ENCODE data around the gene TNS1. TPM values are rescaled to one million over a fixed set of nuclear protein-coding genes. Genes with fewer than 3 reads are reported as not detected.

The TNS1 gene
- total RNA-seq, 3 donors from 2014 or later, result 0.50 to 1.2 (median 0.54) TPM

DNA sequence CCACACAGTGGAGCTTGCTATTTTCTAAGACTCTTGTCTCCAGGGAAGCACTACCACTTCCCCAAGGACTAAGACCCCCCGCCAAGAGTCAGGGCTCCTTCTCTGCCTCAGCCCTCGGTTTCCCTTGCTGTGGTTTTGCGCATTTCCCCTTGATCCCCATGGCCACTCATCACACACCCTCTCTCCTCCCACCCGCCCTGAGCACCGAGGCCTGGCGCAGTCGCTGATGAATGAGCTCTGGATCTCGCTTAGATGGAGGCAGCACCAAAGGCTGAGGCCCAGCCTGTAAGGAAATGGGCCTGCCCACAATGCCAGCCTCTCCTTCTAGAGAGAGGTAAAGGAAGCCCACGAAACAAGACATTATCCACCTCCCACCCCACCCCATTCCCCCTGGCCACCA lies 96.9 kb downstream of the TNS1 start:
- DNase-seq (no peak), ATAC-seq (no peak)
- H3K36me3 Mint-ChIP-seq (ENCODE audit: insufficient read depth), result no peaks in the 10 kb centered on the region
- H3K27me3 Mint-ChIP-seq (ENCODE audit: low read depth), result peaks cover 30% of the 10 kb centered on the region
- H3K4me1 Mint-ChIP-seq (ENCODE audit: low read depth), result no peaks in the 10 kb centered on the region
- no peaks in the 10 kb centered on the region for H3K9me3 Mint-ChIP-seq
- H3K4me3 Mint-ChIP-seq, result no peak overlapping the region

DNA sequence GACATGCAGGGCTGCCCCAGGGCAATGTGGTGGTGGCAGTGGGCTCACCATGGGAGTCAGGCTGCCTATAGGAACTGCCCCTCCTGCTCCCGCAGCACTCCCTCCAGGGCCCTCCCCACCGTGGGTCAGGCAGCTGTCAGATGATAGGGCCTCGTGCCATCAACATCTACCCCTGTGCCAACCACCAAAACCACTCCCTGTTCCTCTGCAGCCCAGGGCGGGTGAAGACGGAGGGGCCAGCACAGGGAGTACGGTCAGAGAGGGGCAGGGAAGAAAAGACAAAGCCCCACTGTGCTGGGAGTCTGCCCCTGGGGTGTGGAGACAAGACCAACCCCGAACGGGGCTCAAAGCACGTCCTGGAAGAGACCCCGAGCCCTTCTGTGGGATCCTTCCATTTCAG lies 97.4 kb downstream of the TNS1 start:
- no peak for DNase-seq
- Mint-ChIP-seq H3K4me1 (ENCODE audit: low read depth) (no peaks in the 10 kb centered on the region), H3K36me3 (ENCODE audit: insufficient read depth) (no peaks in the 10 kb centered on the region), H3K9me3 (no peaks in the 10 kb centered on the region), H3K27me3 (ENCODE audit: low read depth) (peaks cover 30% of the 10 kb centered on the region), H3K4me3 (no peak overlapping the region)
- no peak for ATAC-seq

DNA sequence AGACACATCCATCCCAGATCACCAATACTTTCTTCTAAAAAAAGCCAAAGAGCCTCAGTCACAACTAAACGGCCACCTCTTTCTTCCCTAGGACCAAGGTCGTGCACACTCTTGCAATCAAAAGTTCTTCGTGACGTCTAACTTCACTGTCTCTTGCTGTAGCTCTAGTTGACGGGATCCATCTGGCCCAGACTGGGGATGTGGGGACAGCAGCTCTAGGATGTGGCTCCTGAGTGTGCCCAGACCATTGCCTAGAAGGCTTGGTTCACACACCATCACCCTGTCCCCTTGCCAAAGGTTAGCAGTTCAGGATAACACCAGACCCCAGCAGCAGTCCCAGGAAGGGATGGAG lies 98.2 kb downstream of the TNS1 start:
- no peak for ATAC-seq
- Mint-ChIP-seq H3K9me3 (no peaks in the 10 kb centered on the region), H3K4me3 (no peak overlapping the region), H3K27me3 (ENCODE audit: low read depth) (peaks cover 30% of the 10 kb centered on the region), H3K36me3 (ENCODE audit: insufficient read depth) (no peaks in the 10 kb centered on the region), H3K4me1 (ENCODE audit: low read depth) (no peaks in the 10 kb centered on the region)
- DNase-seq, result no peak

DNA sequence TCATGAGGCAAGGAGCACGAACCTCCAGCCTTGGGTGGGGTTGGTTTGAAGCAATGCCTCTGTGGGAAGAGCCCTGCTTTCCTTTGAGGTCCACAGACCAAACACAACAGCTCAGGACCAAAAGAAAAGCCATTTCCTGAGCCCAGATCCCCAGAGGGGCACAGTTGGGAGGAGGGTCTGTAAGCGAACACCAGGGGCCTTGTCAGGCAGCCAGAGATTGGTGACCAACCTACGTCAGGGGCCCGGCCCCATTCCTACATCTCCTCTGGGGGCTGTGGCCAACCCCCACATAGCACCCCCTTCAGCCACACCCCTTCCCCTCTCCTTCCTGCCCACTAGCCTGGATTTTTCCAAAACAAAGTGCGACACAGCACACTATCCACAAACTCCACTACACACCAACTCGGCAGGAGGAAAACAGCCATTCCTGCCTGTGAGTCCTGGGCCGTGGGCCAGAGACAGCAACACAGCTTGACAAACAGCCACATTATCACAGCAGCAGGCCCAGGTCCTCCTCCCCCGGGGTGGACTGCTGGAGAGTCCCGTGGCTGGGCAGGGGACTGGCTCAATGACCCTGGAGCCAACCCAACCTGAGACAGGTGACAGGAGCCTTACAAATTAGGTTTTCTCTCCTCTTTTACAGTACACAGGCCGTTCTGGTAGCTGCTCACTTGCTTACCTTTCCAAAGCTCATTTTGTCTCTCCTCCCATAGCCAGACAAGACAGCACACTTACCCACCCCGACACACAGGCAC lies 98.8 kb downstream of the TNS1 start:
- H3K4me1 Mint-ChIP-seq (ENCODE audit: low read depth), result no peaks in the 10 kb centered on the region
- no peaks in the 10 kb centered on the region for H3K36me3 Mint-ChIP-seq (ENCODE audit: insufficient read depth)
- no peaks in the 10 kb centered on the region for H3K9me3 Mint-ChIP-seq
- DNase-seq, result no peak
- ATAC-seq, result no peak
- no peak overlapping the region for H3K4me3 Mint-ChIP-seq
- H3K27me3 Mint-ChIP-seq (ENCODE audit: low read depth), result peaks cover 30% of the 10 kb centered on the region

DNA sequence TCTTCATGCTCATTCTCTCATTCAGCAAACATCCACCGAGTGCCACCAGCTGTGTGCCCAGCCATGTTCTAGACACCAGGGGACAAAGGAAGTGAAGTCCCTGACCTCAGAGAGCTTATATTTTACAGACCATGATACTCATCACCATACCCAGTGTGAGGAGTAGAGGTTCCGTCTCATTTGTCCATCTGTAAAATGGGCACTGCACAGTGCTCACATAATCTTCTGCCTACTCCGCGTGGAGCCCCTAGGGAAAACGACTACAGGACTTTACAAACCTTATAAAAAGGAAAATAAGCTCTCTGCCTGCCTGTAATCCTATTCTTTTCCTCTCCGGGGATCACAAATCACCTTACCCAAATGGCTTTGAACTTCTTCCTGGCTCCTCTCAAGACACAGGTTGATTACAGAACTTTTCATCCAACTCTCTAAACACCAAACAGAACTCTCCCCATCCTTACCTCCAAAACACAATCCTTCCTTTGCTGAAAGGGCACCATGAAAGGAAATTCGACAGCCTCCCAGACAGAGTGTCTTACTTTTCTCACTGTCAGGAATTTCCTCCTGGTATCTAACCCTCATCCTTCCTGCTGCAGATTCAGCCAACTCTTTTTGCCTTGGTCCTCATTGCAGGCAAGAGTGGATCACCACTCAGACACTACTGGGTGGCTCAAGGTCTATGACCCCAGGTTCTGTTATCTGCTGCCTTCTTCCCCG lies 99.5 kb downstream of the TNS1 start:
- Mint-ChIP-seq H3K4me3 (no peak overlapping the region), H3K27me3 (ENCODE audit: low read depth) (peaks cover 30% of the 10 kb centered on the region), H3K36me3 (ENCODE audit: insufficient read depth) (no peaks in the 10 kb centered on the region), H3K4me1 (ENCODE audit: low read depth) (no peaks in the 10 kb centered on the region), H3K9me3 (no peaks in the 10 kb centered on the region)
- no peak for DNase-seq
- no peak for ATAC-seq

DNA sequence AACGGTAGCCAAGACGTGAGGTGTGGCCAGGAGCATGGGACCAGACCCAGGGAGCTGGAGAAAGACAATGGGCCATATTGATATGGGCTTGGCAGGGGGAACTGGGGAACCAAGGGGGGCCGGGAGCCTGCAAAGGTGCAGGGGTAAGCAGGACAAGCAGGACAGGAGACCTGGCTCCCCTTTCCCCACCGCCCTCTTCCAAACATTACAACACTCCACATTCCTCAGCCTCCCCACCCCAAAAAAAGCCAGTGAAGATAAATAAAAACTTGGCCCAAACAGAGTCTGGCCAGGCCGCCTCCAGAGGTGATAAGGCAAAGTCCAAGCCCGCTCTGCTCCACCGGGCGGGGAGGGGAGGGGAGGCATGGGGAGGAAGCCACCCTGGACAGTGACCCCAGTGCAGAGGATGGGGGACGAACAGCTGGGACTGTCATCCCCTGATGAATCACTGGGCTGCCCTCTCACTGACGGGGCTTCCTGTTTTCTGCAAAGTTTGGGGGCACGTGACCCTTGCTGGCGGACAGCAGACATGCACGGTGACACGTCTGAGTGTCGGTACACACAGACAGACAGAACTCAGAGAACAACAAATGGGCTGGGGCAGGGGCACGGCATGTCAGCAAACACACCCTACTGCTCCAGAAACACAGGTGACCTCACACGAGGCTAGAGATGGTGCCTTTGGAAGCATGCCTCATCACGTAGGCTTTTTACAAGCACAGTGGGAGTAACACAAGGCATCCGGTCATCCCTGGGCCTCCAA lies 100.2 kb downstream of the TNS1 start:
- Mint-ChIP-seq H3K36me3 (ENCODE audit: insufficient read depth) (no peaks in the 10 kb centered on the region), H3K9me3 (no peaks in the 10 kb centered on the region), H3K4me1 (ENCODE audit: low read depth) (no peaks in the 10 kb centered on the region), H3K4me3 (no peak overlapping the region), H3K27me3 (ENCODE audit: low read depth) (peaks cover 27% of the 10 kb centered on the region)
- DNase-seq, result no peak
- ATAC-seq, result no peak

DNA sequence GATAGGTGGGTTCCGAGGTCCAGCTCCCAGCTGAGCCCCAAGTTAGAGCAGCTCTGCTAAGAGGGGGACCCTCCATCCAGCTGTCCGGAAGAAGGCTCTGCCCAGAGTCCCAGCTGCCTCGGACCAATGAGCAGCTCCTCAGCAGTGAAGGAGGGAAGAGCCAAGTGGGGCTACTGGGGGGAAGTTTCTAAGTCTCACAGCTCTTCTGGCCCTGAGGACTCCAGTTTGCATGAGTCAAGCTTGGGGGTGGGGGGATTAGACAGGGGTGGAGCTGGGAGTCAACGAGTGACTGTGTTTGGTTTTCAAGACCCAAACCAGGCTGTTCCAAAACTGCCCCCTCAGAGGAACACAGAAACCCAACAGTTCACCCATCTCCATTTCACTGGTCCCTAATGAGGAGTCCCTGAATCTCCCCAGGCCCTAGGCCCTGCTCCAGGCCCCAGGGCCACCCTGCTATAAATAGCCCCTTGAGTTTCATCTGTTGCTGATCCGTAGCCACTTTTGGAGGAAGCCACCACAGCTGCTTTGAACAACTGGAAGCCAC lies 100.9 kb downstream of the TNS1 start:
- DNase-seq, result no peak
- no peaks in the 10 kb centered on the region for H3K9me3 Mint-ChIP-seq
- no peaks in the 10 kb centered on the region for H3K4me1 Mint-ChIP-seq (ENCODE audit: low read depth)
- H3K27me3 Mint-ChIP-seq (ENCODE audit: low read depth), result peaks cover 20% of the 10 kb centered on the region
- no peak for ATAC-seq
- no peaks in the 10 kb centered on the region for H3K36me3 Mint-ChIP-seq (ENCODE audit: insufficient read depth)
- no peak overlapping the region for H3K4me3 Mint-ChIP-seq

DNA sequence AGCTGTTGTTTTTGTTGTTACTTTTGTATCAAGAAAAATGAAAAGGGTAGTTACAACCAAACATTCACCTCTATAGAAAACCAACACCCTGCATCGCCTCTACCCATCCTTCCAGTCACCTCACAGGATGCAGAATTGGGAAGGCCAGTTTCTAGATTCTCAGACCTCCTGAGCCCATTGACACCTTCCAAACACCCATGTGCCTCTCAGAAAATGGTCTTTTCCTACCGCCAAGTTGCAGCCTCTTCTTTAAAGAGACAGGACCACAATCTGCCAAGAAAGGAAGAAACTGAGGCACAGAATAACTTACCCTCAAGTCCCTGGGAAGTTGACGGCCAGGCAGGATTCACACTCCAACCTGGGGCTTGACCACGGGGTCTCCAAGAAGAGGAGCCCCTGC lies 101.4 kb downstream of the TNS1 start:
- DNase-seq (no peak), ATAC-seq (no peak)
- H3K4me3 Mint-ChIP-seq, result no peak overlapping the region
- H3K9me3 Mint-ChIP-seq, result no peaks in the 10 kb centered on the region
- H3K4me1 Mint-ChIP-seq (ENCODE audit: low read depth), result no peaks in the 10 kb centered on the region
- H3K36me3 Mint-ChIP-seq (ENCODE audit: insufficient read depth), result no peaks in the 10 kb centered on the region
- peaks cover 17% of the 10 kb centered on the region for H3K27me3 Mint-ChIP-seq (ENCODE audit: low read depth)

DNA sequence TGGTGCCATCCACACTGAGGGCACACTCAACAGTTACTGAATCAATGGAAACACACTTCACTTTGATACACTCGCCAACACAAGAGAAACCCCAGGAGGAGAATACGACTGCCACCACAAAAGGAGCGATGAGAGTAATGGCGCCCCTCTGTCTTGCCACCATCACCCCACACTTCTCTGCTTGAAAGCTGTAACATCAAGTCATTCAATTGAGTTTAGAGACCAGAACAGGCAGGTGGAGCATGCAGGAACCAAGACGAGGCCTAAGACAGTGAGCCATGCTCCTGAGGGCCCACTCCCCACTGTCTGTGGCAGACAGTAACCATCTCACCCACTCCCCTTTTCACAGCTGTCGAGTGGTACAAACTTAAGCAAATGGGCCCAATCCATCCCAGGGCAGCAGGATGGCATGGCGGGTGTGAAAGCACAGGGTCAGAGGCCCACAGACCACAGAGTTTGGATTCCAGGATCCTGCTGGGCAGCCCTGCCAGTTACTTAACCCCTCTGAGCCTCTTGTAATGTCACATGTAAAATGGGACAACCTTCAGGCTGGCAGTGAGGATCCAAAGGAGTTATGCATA lies 101.9 kb downstream of the TNS1 start:
- ATAC-seq, result no peak
- H3K4me1 Mint-ChIP-seq (ENCODE audit: low read depth), result no peaks in the 10 kb centered on the region
- H3K27me3 Mint-ChIP-seq (ENCODE audit: low read depth), result peaks cover 15% of the 10 kb centered on the region
- H3K9me3 Mint-ChIP-seq, result no peaks in the 10 kb centered on the region
- H3K4me3 Mint-ChIP-seq, result no peak overlapping the region
- H3K36me3 Mint-ChIP-seq (ENCODE audit: insufficient read depth), result no peaks in the 10 kb centered on the region
- no peak for DNase-seq

DNA sequence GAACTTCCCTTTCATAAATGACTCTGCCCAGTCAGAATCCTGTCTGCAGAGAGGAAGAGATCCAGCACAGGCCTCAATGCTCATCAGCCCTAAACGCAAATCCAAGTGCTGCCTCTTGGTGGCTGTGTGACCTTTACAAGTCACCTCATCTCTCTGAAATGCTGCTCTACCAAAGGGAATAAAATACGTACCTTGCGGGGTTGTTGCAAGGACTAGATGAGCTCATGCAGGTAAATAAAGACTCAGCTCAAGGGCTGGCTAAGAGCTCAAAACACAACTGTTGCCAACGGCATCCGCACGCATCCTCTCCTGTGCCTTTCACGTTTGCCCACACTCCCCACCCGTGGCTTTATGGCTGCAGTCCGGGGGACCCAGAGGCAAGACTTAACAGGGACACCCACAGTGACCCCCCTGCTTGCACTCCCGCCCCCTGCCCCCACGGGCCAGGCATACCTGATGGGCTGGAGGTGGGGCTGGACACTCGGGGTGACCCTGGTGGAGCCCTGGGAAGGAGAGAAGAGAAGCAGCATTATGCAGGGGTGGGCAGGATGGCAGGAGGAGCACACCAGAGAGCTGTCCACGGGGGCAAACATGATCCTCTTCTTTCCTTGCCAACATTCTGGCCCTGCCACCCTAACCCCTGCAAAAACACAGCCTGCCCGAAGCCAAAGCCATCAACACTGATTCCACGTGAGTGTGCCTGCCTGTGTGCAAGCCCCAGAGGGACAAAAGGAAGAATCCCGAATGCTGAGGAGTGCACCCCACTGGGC lies 102.6 kb downstream of the TNS1 start:
- ATAC-seq, result no peak
- H3K27me3 Mint-ChIP-seq (ENCODE audit: low read depth), result peaks cover 10% of the 10 kb centered on the region
- H3K9me3 Mint-ChIP-seq, result no peaks in the 10 kb centered on the region
- no peak overlapping the region for H3K4me3 Mint-ChIP-seq
- no peak for DNase-seq
- no peaks in the 10 kb centered on the region for H3K36me3 Mint-ChIP-seq (ENCODE audit: insufficient read depth)
- H3K4me1 Mint-ChIP-seq (ENCODE audit: low read depth), result no peaks in the 10 kb centered on the region

DNA sequence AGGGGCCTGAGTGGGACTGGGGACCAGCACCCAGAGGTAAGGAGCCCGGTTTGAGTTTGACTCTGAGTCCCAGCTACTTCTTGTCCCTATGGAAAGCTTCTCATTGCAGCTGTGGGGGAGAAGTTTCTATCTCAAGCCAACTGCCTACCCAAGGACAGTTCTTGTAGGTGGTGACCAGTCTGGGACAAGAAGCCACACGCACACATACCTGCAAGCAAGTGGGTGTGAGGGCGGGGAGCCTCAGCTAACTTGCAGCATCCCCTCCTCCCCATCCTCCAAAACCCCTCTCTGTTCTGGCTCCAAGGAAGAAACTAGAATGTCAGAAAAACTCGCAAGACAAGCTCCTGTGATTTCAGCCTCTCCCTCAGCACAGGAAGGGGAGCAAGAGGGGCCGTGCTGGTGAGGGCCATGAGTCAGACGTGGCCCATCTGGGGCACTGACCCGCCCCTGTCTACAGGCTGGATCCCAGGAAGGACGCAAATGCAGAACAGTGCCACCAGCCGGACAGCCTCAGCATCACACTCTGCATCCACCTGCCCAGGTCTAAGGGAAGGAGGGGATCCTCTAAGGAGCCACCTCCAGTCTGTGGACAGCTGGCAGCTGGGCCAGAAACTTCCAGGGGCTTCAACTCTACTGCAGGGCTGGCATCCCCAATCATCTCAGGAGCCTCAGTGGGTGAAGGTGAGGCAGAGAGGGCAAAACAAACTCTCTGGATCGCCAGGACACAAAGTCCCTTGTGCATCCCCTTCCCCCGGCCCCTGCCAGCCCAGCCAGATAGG lies 103.4 kb downstream of the TNS1 start:
- no peak for DNase-seq
- ATAC-seq, result no peak
- Mint-ChIP-seq H3K27me3 (ENCODE audit: low read depth) (peaks cover 9% of the 10 kb centered on the region), H3K4me3 (no peak overlapping the region), H3K4me1 (ENCODE audit: low read depth) (no peaks in the 10 kb centered on the region), H3K36me3 (ENCODE audit: insufficient read depth) (no peaks in the 10 kb centered on the region), H3K9me3 (no peaks in the 10 kb centered on the region)

DNA sequence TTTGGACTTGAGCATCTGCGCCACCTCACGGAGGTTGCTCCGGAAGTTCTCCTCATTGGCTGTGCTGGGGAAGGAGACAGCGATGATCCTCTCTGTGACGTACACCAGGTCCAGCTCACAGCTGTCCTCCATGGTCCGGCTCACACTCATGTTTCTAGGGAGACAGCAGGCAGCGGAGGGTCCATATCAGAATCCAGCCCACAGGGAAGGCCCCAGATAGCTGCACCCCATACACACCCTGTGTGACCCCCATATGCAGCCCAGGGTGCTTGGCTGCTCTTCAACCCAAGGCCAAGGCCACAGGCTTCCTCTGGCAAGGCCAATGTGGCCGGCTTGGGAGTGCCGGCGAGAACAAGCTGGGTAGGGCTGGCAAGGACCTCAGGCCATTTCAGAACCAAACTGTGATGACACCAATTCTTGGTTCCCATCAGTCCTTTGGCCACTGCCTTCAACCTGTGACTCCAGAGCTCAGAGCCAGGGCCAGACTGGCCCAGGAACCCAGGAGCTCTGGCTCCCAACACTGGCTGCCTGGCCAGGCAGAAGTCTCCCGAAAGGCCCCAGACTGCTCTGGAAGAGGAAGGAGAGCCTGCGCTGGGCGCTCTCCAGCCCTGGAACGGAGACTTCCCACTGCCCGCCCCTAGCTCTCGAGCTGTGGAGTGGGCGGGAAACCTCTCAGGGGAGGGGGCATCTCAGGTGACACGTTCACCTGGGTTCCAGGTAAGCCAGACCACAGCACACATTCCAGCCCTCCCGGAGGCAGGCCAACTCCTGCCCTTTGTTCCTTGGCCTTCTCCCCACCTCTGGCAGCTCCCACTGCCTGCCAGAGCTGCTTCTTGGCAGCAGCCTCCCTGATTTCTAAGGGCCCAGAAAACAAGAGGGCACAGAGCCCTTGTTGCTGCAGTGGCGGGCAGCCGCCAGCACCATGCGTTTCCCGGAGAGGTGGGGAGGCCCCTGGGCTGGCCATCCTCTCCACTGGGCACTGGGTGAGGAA lies 104.7 kb downstream of the TNS1 start:
- H3K4me1 Mint-ChIP-seq (ENCODE audit: low read depth), result no peaks in the 10 kb centered on the region
- H3K9me3 Mint-ChIP-seq, result no peaks in the 10 kb centered on the region
- DNase-seq (no peak), ATAC-seq (no peak)
- no peak overlapping the region for H3K4me3 Mint-ChIP-seq
- no peaks in the 10 kb centered on the region for H3K36me3 Mint-ChIP-seq (ENCODE audit: insufficient read depth)
- H3K27me3 Mint-ChIP-seq (ENCODE audit: low read depth), result peaks cover 2% of the 10 kb centered on the region

Data from activated T-cell treated with anti-CD3 and anti-CD28 coated beads, Interleukin-2, amount 50 U/mL, for 4 hours (primary cell).